Endothelial cell of umbilical vein (primary cell): ENCODE data around the gene ACTR10. TPM values are rescaled to one million over a fixed set of nuclear protein-coding genes. Genes with fewer than 3 reads are reported as not detected.

Experiments used
- BruUV-seq: library from RNA; stranded (reverse); fragments of 400-500 nt; replicated peaks from 2 replicates; lab custom pipeline; 2021; lab: Mats Ljungman, UMichigan
- CTCF ChIA-PET: fragments of 300-600, 350-600 bp; sonication (Branson Sonifier 250); formaldehyde crosslinking; loops from one replicate; lab custom pipeline; 2021; ENCODE audit warnings: antibody characterized with exemption, inconsistent platforms; lab: Charles Lee
- POLR2A ChIA-PET: fragments of 300-600, 350-600 bp; sonication (Branson Sonifier 250); formaldehyde crosslinking; loops from one replicate; lab custom pipeline; 2021; ENCODE audit warnings: antibody characterized with exemption, inconsistent platforms; lab: Charles Lee
- DNase-seq: peaks from one replicate; pipeline ENCODE4 v3.0.0-alpha.2; 2011; ENCODE audit warnings: low read depth, low spot score
- FAIRE-seq: peaks from 2 replicates; lab custom pipeline; 2011; peaks lifted over from hg19 to GRCh38; lab: Jason Lieb, UNC
- H2AFZ ChIP-seq: 2 replicates; pipeline ENCODE4 v1.6.0; 2012; ENCODE audit warnings: low read depth, low read length, control low read depth, inconsistent platforms
- H3K27ac ChIP-seq: 2 replicates; pipeline ENCODE4 v1.5.1; 2011; ENCODE audit warnings: low read depth, mild to moderate bottlenecking, control low read depth, low read length, moderate library complexity; ENCODE audit not compliant: insufficient read depth
- H3K27me3 ChIP-seq, 2 experiments: 2 replicates each; pipeline versions ENCODE4 v1.6.0 to v1.6.1; 2011; ENCODE audit warnings: low read length in 2 of 2, mixed read lengths in 1 of 2; ENCODE audit not compliant: control insufficient read depth in 2 of 2, insufficient read depth in 2 of 2
- H3K36me3 ChIP-seq, 2 experiments: 2 replicates in 1 of 2; 3 replicates in 1 of 2; pipeline ENCODE4 v1.5.1; 2011; ENCODE audit warnings: low read length in 2 of 2, mild to moderate bottlenecking in 1 of 2, moderate library complexity in 1 of 2; ENCODE audit not compliant: control insufficient read depth in 2 of 2, insufficient read depth in 2 of 2; ENCODE audit errors: extremely low read depth in 1 of 2
- H3K4me1 ChIP-seq: 3 replicates; pipeline ENCODE4 v1.5.1; 2011; ENCODE audit warnings: mild to moderate bottlenecking, low read length; ENCODE audit not compliant: control insufficient read depth, insufficient read depth; ENCODE audit errors: extremely low read depth
- H3K4me2 ChIP-seq: 2 replicates; pipeline ENCODE4 v1.6.1; 2011; ENCODE audit warnings: low read length, control low read depth, mixed read lengths; ENCODE audit not compliant: insufficient read depth
- H3K4me3 ChIP-seq, 3 experiments: fragments of 200-600 bp in 1 of 3; sonication (generic), shearing (Covaris generic) in 1 of 3; replicated peaks in 1 of 3; 2 replicates each; pipeline ENCODE4 v1.5.1; 2011 to 2016; ENCODE audit warnings: control low read depth in 3 of 3, low read length in 3 of 3, mild to moderate bottlenecking in 2 of 3, inconsistent platforms in 1 of 3, low read depth in 1 of 3, moderate library complexity in 1 of 3; ENCODE audit not compliant: insufficient read depth in 1 of 3
- H3K79me2 ChIP-seq: 2 replicates; pipeline ENCODE4 v1.6.0; 2012; ENCODE audit warnings: low read length, inconsistent platforms; ENCODE audit not compliant: control insufficient read depth, insufficient read depth
- H3K9ac ChIP-seq: replicated peaks from 2 replicates; pipeline ENCODE3; 2011; ENCODE audit warnings: low read length, control low read depth; ENCODE audit not compliant: insufficient read depth; ENCODE audit errors: extremely low read depth
- H3K9me1 ChIP-seq: replicated peaks from 3 replicates; pipeline ENCODE4 v1.6.0; 2011; ENCODE audit warnings: mild to moderate bottlenecking, low read length; ENCODE audit not compliant: control insufficient read depth, insufficient read depth; ENCODE audit errors: extremely low read depth
- H3K9me3 ChIP-seq: replicated peaks from 2 replicates; pipeline ENCODE4 v1.5.1; 2012; ENCODE audit warnings: low read length, inconsistent platforms; ENCODE audit not compliant: control insufficient read depth, insufficient read depth
- H4K20me1 ChIP-seq: replicated peaks from 2 replicates; pipeline ENCODE3; 2011; ENCODE audit warnings: mild to moderate bottlenecking, low read length; ENCODE audit not compliant: control insufficient read depth, insufficient read depth; ENCODE audit errors: extremely low read depth
- GATA2 ChIP-seq: IDR thresholded peaks from 2 replicates; pipeline ENCODE4 v1.7.0; 2011; ENCODE audit warnings: low read depth, mild to moderate bottlenecking, moderate library complexity, mixed read lengths, low read length; ENCODE audit not compliant: insufficient read length, insufficient read depth
- JUN ChIP-seq: IDR thresholded peaks from 2 replicates; pipeline ENCODE4 v1.6.1; 2011; ENCODE audit warnings: borderline replicate concordance, low read depth; ENCODE audit not compliant: insufficient read length, insufficient read depth
- MYC ChIP-seq: IDR thresholded peaks from one replicate; pipeline ENCODE4 v1.6.1; 2011; ENCODE audit warnings: mild to moderate bottlenecking, low read depth, low read length
- dilution Hi-C: fragments of 300-500 bp; cut with MboI; formaldehyde crosslinking; loops from one replicate; pipeline ENCODE4 v1.15.0; 2019; ENCODE audit warnings: low sequenced_read_pairs; ENCODE audit not compliant: extremely low pct_ligation_motif_present
- intact Hi-C: fragments of 100-400 bp; cut with micrococcal nuclease; formaldehyde crosslinking; loops from one replicate; pipeline ENCODE4 v1.10.0; 2022
- polyA plus RNA-seq, 4 experiments: library from polyadenylated mRNA; depleted of rRNA in 3 of 4; stranded (reverse) in 3 of 4; unstranded in 1 of 4; fragments of >200 nt; gene quantifications; 2 replicates each; pipeline versions ENCODE4 v1.2.1 to v1.2.3, GENCODE V29; 2011 to 2012; ENCODE audit warnings: missing spikeins in 1 of 4
- total RNA-seq: library from RNA; stranded (reverse); gene quantifications from 2 replicates; pipeline ENCODE4 v1.2.3, GENCODE V29; 2021
- TF ChIP-seq, protein P1 (sequence below): IDR thresholded peaks from 2 replicates; pipeline ENCODE4 v1.6.1; 2011; ENCODE audit not compliant: insufficient read depth, insufficient read length

The ACTR10 gene
- total and polyA plus RNA-seq, 2 donors (not counting 3 experiments of a cell fraction or from before 2014, with no cell fraction given), result 28.6 to 67.3 TPM

DNA sequence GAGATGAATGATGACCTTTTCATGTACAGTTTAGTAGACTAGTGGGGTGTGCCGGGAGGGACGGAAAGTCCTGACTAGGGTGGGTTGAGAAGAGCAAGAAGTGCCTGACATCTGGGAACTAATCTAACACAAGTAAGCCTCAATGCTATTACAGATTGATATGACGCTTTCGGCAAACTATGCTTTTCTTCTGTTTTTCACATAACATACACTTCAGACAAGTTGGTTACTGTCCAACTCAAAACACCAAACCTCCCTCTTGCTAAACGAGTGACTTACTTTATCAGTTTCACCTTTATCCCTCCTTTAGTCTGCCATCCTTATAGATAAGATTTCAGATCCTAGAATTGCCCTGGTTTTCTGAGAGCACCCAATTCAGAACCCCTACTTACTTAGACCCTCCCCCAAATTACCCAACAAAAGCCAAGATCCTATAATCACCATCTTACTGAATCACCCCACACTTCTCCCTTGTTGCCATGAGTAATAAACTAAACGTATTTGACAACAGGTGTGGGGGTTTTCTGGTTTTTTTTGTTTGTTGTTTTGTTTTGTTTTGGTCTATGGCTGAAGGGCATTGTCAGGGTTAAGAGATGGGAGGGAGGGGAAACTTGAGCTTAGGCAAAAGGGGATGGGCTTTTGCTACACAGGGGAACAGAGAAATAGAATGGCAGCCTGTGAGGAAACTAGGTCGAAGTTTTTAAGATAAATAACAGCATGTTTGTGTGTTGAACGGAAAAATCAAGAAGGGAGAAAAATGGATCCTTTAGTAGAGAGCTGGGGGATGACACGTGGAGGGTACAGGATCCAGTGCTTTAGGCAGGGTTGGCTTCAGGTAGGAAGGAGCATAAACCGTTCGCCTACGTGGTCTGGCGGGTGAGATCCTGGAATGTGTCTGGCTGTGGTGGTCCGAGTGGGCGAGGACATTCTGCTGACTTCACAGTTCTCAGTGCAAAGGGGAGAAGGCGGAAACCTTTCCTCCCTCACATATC is 38.6 kb downstream of the ACTR10 start:
- FAIRE-seq (no peak), DNase-seq (peak; percentile 6)
- Histone ChIP-seq H3K9me3 (no peaks in the 10 kb centered on the region), H3K79me2 (no peaks in the 10 kb centered on the region), H3K27me3 (no peaks in the 10 kb centered on the region), H3K36me3 (peaks cover 0 to 2% of the 10 kb centered on the region in 2 experiments), H3K4me3 (peak overlapping the region in 1 of 3 experiments; percentile 100), H3K4me2 (peak overlapping the region; percentile 97), H3K9me1 (no peaks in the 10 kb centered on the region), H2AFZ (no peak overlapping the region), H3K27ac (no peak overlapping the region), H4K20me1 (no peaks in the 10 kb centered on the region), H3K4me1 (peaks cover 6% of the 10 kb centered on the region), H3K9ac (no peak overlapping the region)
- BruUV-seq, result no TSS peak
- POLR2A ChIA-PET, result no interaction called here
- CTCF ChIA-PET, result no interaction called here
- dilution Hi-C loops (no loop called here), intact Hi-C loops (loop anchor here (1.0 kb wide), 1 partner anchor 38 kb away; the partner anchor contains the start of gene ACTR10)
- TF ChIP-seq JUN, result no peak
- no peak for TF ChIP-seq MYC
- no peak for TF ChIP-seq GATA2
- TF ChIP-seq, protein P1, sequence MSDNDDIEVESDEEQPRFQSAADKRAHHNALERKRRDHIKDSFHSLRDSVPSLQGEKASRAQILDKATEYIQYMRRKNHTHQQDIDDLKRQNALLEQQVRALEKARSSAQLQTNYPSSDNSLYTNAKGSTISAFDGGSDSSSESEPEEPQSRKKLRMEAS, result no peak
